PFSK-1 (cell line): ENCODE results near the gene RFTN1.

Experiments used
- FOXP2 ChIP-seq: optimal IDR thresholded peaks from 2 replicates; pipeline ENCODE3; 2011; ENCODE audit warnings: borderline replicate concordance, control low read depth, inconsistent platforms; ENCODE audit not compliant: insufficient read depth; ENCODE audit errors: extremely low read length, extremely low read depth
- POLR2AphosphoS5 ChIP-seq: IDR thresholded peaks from 2 replicates; pipeline ENCODE4 v1.6.1; 2012; ENCODE audit warnings: low read depth, mild to moderate bottlenecking, control low read depth, low read length, moderate library complexity
- SIN3A ChIP-seq: IDR thresholded peaks from 2 replicates; pipeline ENCODE4 v1.6.1; 2012; ENCODE audit warnings: mild to moderate bottlenecking, low read length, moderate library complexity, borderline replicate concordance; ENCODE audit not compliant: insufficient read depth
- TAF1 ChIP-seq: IDR thresholded peaks from 2 replicates; pipeline ENCODE4 v1.6.1; 2012; ENCODE audit warnings: low read length, control low read depth, borderline replicate concordance; ENCODE audit not compliant: insufficient read depth
- TF ChIP-seq, protein P1 (sequence below), 2 experiments: IDR thresholded peaks; 2 replicates each; pipeline versions ENCODE4 v1.6.1 to v1.8.0; 2011 to 2012; ENCODE audit warnings: low read depth in 2 of 2, low read length in 2 of 2, control low read depth in 1 of 2, inconsistent platforms in 1 of 2, mild to moderate bottlenecking in 1 of 2, moderate library complexity in 1 of 2; ENCODE audit not compliant: insufficient read depth in 1 of 2

RFTN1 gene

DNA sequence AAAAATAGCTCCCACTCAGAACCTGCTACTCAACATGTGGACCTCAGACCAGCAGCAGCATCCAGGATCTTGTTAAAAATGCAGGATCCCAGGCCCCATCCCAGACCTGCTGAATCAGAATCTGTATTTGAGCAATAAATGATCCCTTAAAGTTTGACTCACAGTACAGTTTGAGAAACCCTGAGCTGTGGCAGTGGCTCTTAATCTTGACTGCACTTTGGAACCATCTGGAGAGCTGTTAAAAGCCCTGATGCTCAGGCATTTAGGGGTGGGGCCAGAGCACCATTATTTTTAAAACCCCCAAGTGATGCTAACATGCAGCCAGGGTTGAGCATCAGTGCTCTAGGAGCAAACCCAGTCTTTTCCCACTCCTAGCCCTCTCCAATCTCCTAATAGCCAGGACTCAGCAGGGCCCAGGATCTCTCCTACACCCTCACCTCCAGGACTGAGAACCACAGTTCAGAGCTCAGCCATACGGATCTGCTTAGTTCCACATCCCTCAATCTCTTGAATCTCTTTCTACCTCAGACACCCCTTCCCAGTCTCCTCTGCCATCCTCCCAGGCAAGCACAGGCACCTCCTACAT, 10.2 kb downstream of the RFTN1 start:
- TF ChIP-seq POLR2AphosphoS5: no peak
- TF ChIP-seq, protein P1, sequence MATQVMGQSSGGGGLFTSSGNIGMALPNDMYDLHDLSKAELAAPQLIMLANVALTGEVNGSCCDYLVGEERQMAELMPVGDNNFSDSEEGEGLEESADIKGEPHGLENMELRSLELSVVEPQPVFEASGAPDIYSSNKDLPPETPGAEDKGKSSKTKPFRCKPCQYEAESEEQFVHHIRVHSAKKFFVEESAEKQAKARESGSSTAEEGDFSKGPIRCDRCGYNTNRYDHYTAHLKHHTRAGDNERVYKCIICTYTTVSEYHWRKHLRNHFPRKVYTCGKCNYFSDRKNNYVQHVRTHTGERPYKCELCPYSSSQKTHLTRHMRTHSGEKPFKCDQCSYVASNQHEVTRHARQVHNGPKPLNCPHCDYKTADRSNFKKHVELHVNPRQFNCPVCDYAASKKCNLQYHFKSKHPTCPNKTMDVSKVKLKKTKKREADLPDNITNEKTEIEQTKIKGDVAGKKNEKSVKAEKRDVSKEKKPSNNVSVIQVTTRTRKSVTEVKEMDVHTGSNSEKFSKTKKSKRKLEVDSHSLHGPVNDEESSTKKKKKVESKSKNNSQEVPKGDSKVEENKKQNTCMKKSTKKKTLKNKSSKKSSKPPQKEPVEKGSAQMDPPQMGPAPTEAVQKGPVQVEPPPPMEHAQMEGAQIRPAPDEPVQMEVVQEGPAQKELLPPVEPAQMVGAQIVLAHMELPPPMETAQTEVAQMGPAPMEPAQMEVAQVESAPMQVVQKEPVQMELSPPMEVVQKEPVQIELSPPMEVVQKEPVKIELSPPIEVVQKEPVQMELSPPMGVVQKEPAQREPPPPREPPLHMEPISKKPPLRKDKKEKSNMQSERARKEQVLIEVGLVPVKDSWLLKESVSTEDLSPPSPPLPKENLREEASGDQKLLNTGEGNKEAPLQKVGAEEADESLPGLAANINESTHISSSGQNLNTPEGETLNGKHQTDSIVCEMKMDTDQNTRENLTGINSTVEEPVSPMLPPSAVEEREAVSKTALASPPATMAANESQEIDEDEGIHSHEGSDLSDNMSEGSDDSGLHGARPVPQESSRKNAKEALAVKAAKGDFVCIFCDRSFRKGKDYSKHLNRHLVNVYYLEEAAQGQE (IDR thresholded peaks at IDR 0.05; ENCODE audit: insufficient read depth in 1 of 2, low read depth in 2 of 2, low read length in 2 of 2): no peak
- TF ChIP-seq TAF1: no peak
- no peak for TF ChIP-seq SIN3A
- no peak for TF ChIP-seq FOXP2

DNA sequence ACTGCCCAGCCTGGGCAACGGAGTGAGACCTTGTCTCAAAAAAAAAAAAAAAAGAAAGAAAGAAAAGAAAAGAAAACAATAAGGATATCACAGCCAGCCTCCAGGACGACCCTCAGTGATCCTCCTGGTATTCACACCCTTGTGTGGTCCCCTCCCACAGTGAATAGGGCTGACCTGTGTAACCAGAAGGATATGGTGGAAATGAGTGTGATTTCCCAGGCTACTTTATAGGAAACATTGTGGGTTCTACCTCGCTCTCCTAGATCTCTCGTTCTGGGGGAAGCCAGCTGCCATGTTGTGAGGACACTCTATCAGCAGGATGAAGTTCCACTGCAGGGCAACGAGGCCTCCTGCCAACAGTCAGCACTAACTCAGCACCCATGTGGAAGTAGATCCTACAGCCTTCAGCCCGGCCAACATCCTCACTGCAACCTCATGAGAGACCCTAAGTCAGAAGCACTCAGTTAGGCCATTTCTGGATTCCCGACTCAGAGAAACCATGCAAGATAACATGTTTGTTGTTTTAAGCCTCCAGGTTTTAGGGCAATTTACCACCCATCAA, 11.1 kb downstream of the RFTN1 start:
- TF ChIP-seq POLR2AphosphoS5: no peak
- TF ChIP-seq SIN3A: no peak
- TF ChIP-seq, protein P1 (IDR thresholded peaks at IDR 0.05; ENCODE audit: insufficient read depth in 1 of 2, low read depth in 2 of 2, low read length in 2 of 2): no peak
- TF ChIP-seq FOXP2: no peak
- TF ChIP-seq TAF1: no peak

DNA sequence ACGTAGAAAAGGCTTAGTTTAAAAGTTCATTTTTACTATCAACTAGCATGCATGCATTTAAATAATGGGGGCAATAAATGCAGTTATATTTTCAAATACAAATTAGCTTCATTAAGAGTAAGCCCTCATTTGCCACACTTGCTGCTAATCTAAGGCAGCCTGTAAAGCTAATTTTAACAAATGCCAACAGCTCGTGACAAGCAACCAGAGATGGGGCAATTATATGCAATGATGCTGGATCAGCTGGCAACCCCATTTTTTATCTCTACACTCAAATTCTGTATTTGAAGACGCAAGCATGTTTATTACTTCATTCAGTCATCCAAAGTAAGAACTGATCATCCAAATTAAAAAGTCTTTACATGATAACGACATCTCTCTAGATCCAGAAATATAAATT, 12.1 kb downstream of the RFTN1 start:
- TF ChIP-seq TAF1 (no peak), FOXP2 (no peak), POLR2AphosphoS5 (no peak), SIN3A (no peak)
- TF ChIP-seq, protein P1 (IDR thresholded peaks at IDR 0.05; ENCODE audit: insufficient read depth in 1 of 2, low read depth in 2 of 2, low read length in 2 of 2): no peak

DNA sequence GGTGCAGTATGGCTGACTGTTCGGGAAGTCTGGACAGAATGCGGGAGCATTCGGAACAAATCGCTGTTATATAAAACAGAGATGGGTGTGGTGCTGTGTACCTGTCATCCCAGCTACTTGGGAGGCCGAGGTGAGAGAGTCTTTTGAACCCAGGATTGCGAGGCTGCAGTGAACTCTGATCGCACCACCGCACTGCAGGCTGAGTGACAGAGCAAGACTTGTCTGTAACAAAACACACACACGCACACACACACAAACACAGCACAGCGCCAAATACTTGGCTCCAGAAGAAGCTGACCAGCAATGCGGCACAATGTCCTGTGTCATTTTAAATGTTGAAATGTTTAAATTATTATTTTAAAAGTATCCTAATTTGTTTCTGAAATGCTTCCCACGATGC, 12.6 kb downstream of the RFTN1 start:
- TF ChIP-seq SIN3A (no peak), FOXP2 (no peak), POLR2AphosphoS5 (no peak), TAF1 (no peak)
- TF ChIP-seq, protein P1 (IDR thresholded peaks at IDR 0.05; ENCODE audit: insufficient read depth in 1 of 2, low read depth in 2 of 2, low read length in 2 of 2): no peak

DNA sequence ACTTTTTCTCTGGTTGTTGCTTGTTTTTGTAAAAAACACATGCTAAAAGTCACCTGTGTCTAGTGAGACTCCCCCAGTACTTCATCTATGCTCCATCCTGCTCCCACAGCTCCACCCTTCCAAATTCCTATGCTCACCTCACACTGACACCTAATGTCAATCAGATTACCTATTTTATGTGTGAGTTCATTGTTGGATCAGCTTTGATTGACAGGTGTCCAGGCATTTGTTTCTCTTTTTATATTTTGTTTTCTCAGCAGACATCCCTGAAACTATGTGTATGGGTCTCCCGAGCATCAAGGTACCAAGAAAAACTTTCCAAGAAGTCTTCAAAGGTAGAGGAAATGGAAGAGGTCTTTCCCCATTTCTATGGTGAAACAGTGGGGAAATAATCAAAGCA, 13.4 kb downstream of the RFTN1 start:
- TF ChIP-seq SIN3A: no peak
- no peak for TF ChIP-seq FOXP2
- TF ChIP-seq TAF1: no peak
- TF ChIP-seq POLR2AphosphoS5: no peak
- TF ChIP-seq, protein P1 (IDR thresholded peaks at IDR 0.05; ENCODE audit: insufficient read depth in 1 of 2, low read depth in 2 of 2, low read length in 2 of 2): no peak
